Measurements from ENCODE around the gene KBTBD13.
A peak's percentile ranks its signal among the peaks of the same experiment; 100 is the strongest.
"Not testable (repeated sequence)": the region's sequence is repeated elsewhere in the genome, so short reads cannot be mapped to it uniquely, and the experiment has no call there.

KBTBD13 gene

DNA sequence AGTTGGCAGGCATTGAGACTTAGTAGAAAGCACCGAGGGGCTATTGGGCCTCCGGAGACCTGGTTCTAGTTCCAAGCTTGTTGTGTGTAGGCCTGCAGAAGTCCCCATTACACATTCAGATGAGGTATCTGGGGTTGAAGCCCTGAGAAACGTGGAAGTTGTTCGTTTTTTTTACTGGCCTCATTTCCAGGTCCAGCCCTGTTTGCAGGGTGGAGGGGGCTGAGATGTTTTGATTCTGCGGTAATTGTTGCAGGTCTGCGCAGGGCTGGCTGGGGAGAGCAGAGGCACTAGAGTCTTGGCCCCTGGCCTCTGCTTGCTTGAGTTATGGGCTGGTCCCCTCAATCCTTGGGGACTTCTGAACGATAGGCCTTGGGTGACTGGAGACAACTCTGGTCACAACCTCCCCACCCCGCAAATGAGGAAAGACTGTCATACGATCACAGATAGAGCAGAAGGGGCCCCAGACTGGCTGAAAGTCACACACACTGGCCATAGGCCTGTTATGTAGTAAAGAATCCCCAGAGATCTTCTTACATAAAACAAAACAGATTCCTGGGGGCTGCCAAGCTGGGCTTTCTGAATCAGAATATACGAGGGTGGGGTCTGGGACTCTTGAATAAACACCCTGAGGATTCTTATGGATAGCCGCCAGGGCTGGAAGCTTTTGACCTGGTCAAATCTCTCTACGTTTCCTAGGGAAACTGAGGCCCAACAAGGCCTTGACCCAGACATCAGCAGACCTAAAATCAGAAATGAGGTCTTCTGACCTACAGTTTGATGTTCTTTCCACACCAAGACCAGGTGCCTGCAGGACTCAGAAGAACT lies 15.6 kb downstream of the KBTBD13 start:
- DNase-seq, result no peak

DNA sequence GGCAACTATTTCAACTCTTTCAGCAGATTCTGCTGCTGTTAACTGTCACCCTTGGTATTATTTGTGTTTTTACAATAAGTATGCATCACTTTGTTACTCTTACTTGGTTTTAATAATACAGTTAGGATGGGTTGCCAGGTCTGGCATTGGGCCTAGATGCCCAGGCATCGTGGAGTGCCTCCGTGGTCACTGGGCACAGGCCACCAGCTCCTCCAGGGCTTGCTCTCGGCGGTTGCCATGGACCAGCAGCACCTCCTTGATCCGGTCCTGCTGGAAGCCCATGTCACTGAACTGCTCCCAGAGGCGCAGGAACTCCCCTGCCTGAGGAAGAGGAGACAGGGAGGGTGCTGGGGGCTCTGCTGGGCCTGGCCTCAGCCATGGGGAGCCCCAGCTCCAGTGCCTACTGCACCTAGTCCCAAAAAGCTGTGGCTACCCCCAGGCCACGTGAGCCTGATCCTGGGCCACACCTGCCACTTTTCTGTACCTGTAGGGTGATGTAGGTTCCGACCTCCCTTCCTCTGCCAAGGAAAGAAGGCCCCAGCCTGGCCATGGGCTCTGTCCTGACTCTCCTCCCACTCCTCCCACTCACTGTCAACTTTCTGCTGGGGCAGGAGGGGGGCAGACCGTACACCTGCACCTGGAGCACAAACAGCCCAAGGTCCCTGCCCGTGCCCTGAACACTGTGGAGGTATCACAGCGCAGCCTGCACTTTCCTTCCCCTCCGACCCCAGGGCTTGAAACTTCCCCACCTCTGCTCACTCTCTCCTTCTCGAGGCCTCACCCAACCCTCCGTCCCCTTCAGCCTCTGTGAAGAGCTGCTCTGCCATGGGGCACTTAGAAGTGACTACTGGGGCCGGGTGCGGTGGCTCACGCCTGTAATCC lies 16.6 kb downstream of the KBTBD13 start:
- DNase-seq, result no peak

GRCh38 chr15:65093793-65094170 lies 17.2 kb downstream of the KBTBD13 start:
- not testable (repeated sequence) for DNase-seq

DNA sequence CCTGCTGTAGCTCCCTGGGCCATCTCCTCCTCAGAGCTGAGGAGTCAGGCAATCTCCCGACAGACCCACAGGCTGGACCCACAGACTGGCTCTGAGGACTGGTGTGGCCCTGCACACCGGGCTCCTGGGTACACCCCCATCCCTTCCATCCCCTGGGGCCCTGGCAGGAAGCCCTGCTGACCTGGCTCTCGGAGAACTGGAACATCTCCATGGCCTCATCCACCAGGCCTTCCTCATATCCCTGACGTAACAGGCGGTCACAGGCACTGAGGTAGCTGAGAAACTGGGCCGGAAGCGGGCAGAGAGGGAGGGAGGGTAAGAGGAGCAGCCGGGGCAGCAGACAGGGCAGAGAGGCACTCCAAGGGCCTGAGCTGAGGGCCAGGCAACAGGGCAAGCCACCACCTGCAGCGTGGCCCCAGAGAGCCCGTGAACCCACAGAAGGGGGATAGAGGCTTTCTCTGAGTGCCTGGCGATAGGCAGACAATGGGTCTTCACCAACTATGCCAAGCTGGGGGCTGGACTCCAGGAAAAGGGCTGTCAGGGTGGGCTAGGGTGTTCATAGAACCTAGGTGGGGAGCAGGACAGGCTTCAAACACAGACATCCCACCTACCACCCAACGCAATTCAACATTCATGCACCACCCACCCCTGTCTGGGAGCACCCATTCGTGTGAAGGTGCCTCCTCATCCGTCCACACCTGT lies 17.9 kb downstream of the KBTBD13 start:
- DNase-seq, result no peak

DNA sequence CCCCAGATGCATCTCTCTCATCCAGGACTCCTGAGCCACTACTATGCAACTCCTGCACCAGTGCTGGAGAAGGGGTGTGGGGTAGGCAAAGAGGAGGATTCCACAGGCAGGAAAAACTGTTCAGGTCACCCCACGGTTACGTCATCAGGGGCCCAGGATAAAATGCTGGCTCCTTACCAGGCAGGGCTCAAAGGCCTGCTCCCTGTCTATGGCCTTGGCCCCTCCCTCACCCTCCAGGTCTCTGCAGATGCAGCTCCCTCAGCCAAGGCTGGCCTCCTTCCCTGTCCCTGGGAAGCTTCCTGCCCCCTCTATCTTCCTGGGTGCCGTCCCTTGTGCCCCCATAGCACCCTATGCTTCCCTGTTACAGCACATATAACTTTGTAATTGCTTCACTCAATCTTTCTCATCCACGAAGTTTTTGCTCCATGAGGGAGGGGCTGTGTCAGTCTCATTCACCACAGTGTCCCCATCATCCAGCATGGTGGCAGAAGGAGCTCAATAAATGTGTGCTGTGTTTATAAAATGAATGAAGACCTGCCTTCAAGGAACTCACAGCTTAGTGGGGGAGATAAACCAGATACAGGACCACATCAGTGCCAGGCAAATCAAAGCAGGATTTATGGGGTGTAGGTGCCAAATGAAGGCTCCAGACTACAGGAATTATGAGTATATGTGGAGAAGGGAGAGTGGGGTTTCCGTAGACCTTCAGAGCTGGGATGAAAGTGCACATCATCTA lies 18.6 kb downstream of the KBTBD13 start:
- no peak for DNase-seq

- DNase-seq, result no peak
Observed at GRCh38 chr15:65095747-65096104, 19.2 kb downstream of the KBTBD13 start.

DNA sequence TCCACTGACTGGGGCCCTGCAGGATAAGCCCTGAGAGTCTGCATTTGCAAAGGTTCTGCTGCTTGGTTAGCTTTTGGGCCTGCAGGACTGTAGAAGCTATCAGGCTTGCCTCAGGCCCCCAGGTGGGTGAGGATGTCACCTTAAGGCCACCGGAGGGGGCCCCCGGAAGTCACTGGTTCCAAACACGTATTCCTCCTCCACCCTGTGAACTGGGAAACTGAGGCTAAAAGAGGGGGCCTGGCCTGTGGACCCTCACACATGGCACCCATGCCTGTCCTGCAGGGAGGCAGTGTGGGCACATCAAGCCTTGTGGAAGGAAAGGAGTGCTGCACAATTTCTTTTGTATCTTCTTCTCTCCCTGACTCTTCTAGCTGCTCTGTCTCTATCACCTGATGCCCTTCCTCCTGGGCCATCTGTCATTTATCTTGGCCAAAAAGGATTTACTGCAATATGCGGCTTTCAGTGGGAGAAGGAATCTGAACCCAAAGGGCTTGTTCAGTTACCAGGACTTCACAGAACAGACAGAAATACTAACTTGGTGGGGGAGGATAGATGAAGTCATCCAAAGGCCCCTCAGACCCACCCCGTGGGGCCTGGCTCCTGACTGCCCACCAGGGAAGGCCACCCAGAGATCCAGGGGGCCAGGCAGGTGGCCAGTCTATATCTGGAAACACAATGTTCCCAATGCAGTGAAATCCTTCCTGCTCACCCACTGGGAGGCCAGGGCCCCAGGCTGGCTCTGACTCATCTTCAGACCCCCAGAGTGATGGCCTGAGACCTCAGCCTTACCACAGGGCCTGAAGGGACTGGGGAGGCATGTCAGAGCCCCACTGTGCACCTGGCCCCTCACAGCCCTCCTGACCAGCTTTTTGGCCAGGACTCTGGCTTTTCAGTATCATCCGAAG lies 20.2 kb downstream of the KBTBD13 start:
- no peak for DNase-seq

- no peak for DNase-seq
Observed at GRCh38 chr15:65097651-65098263, 21.2 kb downstream of the KBTBD13 start.

DNA sequence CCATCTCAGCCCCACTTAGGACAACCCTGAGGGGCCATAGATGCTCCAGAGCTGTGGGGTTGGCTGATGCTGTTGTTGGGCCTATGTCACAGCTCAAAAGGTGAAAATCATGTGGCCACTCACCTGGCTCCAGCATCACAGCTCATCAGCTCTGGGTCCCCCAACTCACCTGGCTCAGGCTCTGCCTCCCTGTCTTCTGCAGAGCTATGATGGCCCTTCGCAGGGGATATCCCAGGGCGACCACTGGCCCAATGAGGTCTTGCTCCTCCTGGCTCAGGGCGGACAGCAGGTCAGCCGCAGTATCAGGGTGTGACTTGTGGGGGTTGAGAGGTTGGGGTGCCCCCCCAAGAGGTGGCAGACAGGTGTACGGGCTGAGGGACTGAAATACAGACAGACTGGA lies 22.8 kb downstream of the KBTBD13 start:
- no peak for DNase-seq

DNA sequence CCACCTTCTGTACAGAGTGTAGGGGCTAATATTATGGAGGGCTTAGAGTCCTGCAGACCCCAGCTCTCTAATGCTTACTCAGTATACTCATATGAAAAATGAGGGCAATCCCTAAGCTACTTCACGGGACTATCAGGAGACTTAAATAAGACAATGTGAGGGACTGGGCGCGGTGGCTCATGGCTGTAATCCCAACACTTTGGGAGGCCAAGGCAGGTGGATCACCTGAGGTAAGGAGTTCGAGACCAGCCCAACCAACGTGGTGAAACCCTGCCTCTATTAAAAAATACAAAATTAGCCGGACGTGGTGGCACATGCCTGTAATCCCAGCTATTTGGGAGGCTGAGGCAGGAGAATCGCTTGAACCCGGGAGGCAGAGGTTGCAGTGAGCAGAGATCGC lies 23.3 kb downstream of the KBTBD13 start:
- DNase-seq, result not testable (repeated sequence)

- no peak for DNase-seq
Observed at GRCh38 chr15:65100442-65100841, 23.9 kb downstream of the KBTBD13 start.

GRCh38 chr15:65101411-65101890 lies 24.9 kb downstream of the KBTBD13 start:
- peak; percentile 50 for DNase-seq

- DNase-seq, result no peak
Observed at GRCh38 chr15:65101891-65102708, 25.6 kb downstream of the KBTBD13 start.

- DNase-seq, result no peak
Observed at GRCh38 chr15:65102912-65103311, 26.4 kb downstream of the KBTBD13 start.

DNA sequence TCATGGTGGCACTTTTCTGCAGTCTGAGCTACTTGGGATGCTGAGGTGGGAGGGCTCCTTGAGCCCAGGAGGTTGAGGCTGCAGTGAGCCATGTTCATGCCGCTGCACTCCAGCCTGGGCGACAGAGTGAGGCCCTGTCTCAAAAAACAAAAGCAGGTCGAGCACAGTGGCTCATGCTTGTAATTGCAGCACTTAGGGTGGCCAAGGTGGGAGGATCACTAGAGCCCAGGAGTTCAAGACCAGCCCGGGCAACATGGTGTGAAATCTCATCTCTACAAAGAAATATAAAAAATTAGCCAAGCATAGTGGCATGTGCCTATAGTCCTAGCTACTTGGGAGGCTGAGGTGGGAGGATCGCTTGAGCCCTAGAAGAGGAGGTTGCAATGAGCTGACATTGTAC lies 28.5 kb downstream of the KBTBD13 start:
- no peak for DNase-seq

DNA sequence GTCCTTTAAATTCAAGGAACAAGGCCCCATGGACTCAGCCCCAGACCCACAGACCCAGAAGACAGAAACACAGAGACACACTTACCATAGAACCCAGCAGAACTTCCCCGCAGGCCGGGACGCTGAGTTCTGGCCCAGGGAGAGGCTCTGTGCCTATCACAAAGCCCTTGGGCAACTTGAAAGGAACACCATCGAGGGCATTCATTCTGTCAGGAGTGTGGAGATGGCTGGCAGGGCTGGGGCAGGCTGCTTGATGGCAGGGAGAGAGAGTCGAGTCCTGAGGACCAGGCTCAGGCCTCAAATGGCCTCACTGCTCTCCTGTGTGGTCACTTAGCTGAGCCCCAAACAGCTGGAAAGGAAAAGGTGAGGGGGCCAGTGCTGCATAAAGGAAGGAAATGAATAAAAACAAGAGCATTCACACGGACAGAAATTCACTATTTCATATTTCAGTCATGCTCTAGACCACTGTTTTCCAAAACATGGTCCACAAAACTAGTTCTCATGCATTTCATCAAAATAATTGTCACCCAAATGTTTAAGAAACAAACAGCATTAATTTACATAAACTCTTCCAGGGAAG lies 29.6 kb downstream of the KBTBD13 start:
- DNase-seq, result no peak

DNA sequence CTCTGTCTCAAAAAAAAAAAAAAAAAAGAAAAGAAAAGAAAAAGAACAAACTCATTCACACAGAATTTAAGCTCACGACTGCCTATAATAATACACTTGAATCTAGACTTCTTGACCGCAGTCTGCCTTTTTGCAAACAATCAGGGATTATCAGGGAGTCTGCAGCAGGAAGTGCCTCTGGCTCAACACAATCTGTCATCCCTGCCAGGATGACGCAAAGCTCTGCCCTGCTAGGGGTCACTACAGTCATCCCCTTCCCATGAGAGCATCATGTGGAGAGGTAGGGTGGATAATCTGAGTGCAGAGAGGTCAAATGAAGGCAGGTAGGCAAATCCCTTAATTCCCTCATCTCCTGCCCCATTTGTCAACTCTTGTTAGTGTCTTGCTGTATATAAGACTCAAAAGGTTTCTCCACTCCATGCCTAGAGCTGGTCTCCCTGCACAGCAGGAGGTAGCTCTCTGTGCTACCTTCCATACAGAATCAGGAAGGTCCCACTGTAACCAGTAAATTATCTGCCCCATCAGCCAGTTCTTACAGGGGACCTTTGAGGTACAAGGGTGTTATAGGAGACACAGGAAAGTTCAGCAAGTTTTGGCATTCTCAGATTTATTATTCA lies 34.2 kb downstream of the KBTBD13 start:
- no peak for DNase-seq

DNA sequence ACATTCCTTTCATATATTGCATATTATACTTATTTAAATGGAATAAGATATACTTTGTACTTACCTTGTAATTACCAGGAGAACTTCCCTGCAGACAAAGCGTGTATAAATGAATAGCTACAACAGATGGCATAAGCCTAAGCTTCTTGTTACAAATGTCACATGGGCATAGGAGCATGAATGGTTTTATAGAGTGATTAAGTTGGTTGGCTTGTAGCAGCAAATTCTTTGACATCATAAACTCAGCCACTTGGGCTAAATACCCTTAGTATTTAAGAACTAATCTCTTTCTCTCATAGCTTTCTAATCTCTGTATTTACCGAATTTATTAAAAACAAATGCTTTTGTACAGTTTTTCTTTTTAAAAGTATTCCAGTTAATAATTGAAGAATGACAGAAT lies 38.5 kb downstream of the KBTBD13 start, which contains the start of gene UBAP1L:
UBAP1L (minus strand) TSS at position 115 of the 400 bp plus-strand sequence. CDS start 8,985 bp downstream, outside the sequence.
- no peak for DNase-seq

DNA sequence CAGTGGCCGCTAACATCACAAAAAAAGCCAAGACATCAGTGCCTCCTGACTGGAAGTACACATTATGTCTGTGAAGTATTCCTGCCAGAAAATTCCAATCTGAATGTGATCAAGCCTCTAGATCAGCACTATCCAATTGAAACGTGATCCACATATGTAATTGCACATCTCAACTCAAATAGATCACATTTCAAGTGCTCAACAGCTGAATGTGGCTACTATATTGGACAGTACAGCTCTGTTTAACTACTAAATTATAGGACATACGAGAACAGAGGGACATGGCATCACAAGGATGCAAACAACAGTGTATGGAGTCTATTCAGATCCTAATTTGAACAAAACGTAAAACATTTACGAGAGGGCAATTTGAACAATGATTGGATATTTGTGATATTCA lies 39.0 kb downstream of the KBTBD13 start:
- DNase-seq, result no peak
